Activated T-cell treated with anti-CD3 and anti-CD28 coated beads, Interleukin-2, amount 50 U/mL, for 72 hours (primary cell): Measurements from ENCODE around the gene COX8A. TPM values are rescaled to one million over a fixed set of nuclear protein-coding genes. Genes with fewer than 3 reads are reported as not detected.

Experiments
- ATAC-seq, 2 donors: fragments of 150-1000 bp; cut with Tn5 transposase; replicated peaks in 1 of 2; 2 replicates each; pipeline ENCODE4 v1.10.0; 2021; ENCODE audit warnings: moderate library complexity in 2 of 2, mild to moderate bottlenecking in 1 of 2
- DNase-seq, 2 donors: peaks; one replicate each; pipeline ENCODE4 v3.0.0; 2021 to 2022; ENCODE audit warnings: mixed read lengths in 1 of 2
- H3K27ac Mint-ChIP-seq: one replicate; pipeline ENCODE4 v1.8.0; 2022; ENCODE audit warnings: mild to moderate bottlenecking, moderate library complexity, mixed read lengths
- H3K27me3 Mint-ChIP-seq: one replicate; pipeline ENCODE4 v1.8.0; 2022; ENCODE audit warnings: low read depth, mixed read lengths
- H3K36me3 Mint-ChIP-seq, 2 donors: one replicate each; pipeline ENCODE4 v1.8.0; 2022; ENCODE audit warnings: mixed read lengths in 2 of 2, mild to moderate bottlenecking in 1 of 2; ENCODE audit not compliant: insufficient read depth in 2 of 2
- H3K4me1 Mint-ChIP-seq: one replicate; pipeline ENCODE4 v1.8.0; 2022; ENCODE audit warnings: low read depth, mixed read lengths
- H3K4me3 Mint-ChIP-seq, 2 donors: one replicate each; pipeline ENCODE4 v1.8.0; 2022; ENCODE audit warnings: mild to moderate bottlenecking in 2 of 2, mixed read lengths in 2 of 2, moderate library complexity in 2 of 2
- H3K9me3 Mint-ChIP-seq, 2 donors: one replicate each; pipeline ENCODE4 v1.8.0; 2022; ENCODE audit warnings: mixed read lengths in 2 of 2
- total RNA-seq, 2 donors: library from RNA; stranded (reverse); gene quantifications; one replicate each; pipeline ENCODE4 v1.2.3, GENCODE V29; 2022

Gene COX8A
- total RNA-seq, 2 donors from 2014 or later, result 310 to 319 TPM

DNA sequence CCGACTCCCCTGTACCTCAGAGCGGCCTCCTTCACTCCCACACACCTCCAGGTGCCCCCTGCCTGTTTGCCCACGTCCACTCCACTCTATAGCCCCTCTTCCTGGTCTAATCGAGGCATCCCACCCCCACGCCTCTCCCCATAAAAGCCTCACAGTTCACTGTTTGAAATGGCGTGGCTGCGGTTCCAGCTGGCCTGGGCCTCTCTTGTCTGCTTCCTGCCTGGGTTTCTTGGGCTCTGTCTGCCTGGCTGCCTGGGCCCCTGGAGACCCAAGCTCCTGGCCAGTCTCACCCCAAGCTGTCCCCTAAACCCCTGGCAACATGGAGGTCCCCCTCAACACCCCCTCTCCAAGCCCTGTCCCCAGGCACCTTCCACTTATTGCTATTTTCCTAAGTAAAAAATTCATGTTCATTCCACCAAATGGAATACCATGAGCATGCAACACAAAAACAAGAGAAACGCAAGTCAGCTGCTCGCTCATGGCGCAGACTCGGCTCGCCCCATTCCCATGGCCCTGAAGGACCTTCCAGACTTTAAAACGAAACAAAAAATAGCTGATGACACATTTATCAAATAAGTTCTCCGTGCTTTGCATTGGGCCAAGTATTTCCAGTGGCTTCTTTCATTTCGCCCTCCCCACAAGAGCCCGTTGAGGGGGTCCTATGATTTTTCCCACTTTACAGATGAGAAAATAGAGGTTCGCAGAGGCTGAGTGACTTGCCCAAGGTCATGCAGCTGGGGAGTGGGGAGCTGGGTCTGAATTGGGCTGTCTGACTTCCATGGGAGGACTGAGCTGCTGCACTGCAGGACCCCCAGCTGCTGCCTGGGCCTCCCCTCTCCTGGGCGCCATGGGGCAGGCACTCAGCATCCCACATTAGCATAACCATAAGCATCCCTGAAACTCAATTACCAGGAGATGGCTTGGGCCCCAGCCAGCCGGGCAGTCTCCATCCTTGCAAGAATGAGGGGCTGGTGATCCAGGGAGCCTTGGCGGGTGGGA lies 49.6 kb downstream of the COX8A start:
- H3K27ac Mint-ChIP-seq, result no peak overlapping the region
- no peaks in the 10 kb centered on the region for H3K9me3 Mint-ChIP-seq
- H3K4me1 Mint-ChIP-seq, result no peaks in the 10 kb centered on the region
- H3K36me3 Mint-ChIP-seq, result no peaks in the 10 kb centered on the region
- ATAC-seq (no peak), DNase-seq (no peak)
- peaks cover 5% of the 10 kb centered on the region for H3K27me3 Mint-ChIP-seq
- H3K4me3 Mint-ChIP-seq, result no peak overlapping the region

DNA sequence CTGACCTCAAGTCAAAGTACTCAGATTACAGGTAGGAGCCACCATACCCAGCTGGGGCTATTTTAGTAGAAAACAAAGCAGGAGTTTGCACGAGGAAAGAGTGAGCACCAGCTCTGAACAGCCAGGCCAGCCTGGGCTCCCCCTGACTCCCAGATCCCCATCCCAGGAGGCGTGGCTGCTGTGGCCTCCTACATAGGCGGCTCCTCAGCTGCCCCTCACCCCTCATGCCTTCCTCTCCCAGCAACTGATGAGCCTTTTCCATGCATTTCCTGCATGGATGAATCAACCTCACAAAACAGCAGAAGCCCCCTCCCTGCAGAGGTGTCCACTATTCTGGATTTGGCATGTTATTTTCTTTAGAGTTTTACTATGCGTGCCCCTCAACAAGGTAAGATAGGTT lies 50.8 kb downstream of the COX8A start:
- Mint-ChIP-seq H3K4me3 (no peak overlapping the region), H3K4me1 (no peaks in the 10 kb centered on the region), H3K27ac (no peak overlapping the region), H3K36me3 (no peaks in the 10 kb centered on the region), H3K27me3 (peaks cover 9% of the 10 kb centered on the region), H3K9me3 (no peaks in the 10 kb centered on the region)
- DNase-seq (no peak), ATAC-seq (no peak)

Other genes starting within 250 kb of the COX8A start
- 1 to 10 TPM; 4.0 to 6.9 TPM for gene ZFTA, start 205.8 kb upstream of the COX8A start, total RNA-seq
- gene SPINDOC, start 161.2 kb upstream of the COX8A start, total RNA-seq, result 10 to 100 TPM; 21.9 to 26.7 TPM
- 10 to 100 TPM; 29.0 to 30.0 TPM for gene MARK2, start 135.5 kb upstream of the COX8A start, total RNA-seq
- under 1 TPM; 0.39 to 0.96 TPM for gene RCOR2, start 57.5 kb upstream of the COX8A start, total RNA-seq
- 10 to 100 TPM; 15.1 to 15.2 TPM for gene NAA40, start 35.6 kb upstream of the COX8A start, total RNA-seq
- 10 to 100 TPM; 62.8 to 72.8 TPM for gene OTUB1, start 11.8 kb downstream of the COX8A start, total RNA-seq
- gene FLRT1, start 61.3 kb downstream of the COX8A start, total RNA-seq, result 1 to 10 TPM in 1 of 2 donors, under 1 TPM in 1; 0.19 to 1.4 TPM
- 10 to 100 TPM; 17.4 to 18.4 TPM for gene MACROD1, start 191.5 kb downstream of the COX8A start, total RNA-seq
- 100 to 1,000 TPM; 246 to 256 TPM for gene STIP1, start 211.6 kb downstream of the COX8A start, total RNA-seq
- 100 to 1,000 TPM; 158 to 164 TPM for gene FERMT3, start 232.1 kb downstream of the COX8A start, total RNA-seq